ENCODE results near the gene COL20A1.

DNA sequence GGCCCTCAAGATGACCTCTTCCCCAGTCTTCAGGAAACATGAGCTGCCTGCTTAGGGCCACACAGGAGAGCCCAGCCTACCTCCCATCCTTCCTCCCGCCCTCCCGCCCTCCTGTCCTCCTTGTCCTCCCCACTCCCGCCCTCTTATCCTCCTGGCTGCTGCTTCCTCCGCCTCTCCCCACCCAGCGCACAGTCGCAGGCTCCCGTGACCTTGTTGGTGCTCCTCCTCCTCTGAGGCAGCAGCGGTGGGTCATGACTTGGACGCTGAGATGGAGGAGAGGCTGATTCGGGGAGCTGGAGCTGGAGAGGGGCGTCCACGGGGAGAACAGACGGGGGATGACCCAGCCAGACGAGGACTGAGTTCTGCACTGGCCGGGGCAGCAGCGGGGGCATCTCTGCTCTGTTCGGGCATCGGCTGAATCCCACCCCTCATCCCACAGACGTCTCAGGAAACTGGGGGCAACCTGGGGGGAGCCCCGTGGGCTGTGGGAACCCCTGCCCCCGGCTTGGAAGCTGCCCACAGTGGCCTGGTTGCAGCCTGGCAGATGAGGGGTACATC is 35.8 kb downstream of the COL20A1 start:
- TF ChIP-seq, protein P1, sequence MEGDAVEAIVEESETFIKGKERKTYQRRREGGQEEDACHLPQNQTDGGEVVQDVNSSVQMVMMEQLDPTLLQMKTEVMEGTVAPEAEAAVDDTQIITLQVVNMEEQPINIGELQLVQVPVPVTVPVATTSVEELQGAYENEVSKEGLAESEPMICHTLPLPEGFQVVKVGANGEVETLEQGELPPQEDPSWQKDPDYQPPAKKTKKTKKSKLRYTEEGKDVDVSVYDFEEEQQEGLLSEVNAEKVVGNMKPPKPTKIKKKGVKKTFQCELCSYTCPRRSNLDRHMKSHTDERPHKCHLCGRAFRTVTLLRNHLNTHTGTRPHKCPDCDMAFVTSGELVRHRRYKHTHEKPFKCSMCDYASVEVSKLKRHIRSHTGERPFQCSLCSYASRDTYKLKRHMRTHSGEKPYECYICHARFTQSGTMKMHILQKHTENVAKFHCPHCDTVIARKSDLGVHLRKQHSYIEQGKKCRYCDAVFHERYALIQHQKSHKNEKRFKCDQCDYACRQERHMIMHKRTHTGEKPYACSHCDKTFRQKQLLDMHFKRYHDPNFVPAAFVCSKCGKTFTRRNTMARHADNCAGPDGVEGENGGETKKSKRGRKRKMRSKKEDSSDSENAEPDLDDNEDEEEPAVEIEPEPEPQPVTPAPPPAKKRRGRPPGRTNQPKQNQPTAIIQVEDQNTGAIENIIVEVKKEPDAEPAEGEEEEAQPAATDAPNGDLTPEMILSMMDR (conservative IDR thresholded peaks at IDR 0.05; ENCODE audit: low read depth, low read length): no peak
- TF ChIP-seq EZH2 (IDR thresholded peaks at IDR 0.05; ENCODE audit: low read length, unreplicated experiment) (no peak), EZH2phosphoT487 (IDR thresholded peaks at IDR 0.05; ENCODE audit: borderline replicate concordance, low read length) (no peak)
